Panc1 (cell line): ENCODE measurements around the gene HEBP2.

Experiments
- CTCF ChIP-seq: fragments of 450-650 bp; IDR thresholded peaks from 2 replicates; pipeline ENCODE4 v1.5.1; 2017; ENCODE audit warnings: mild to moderate bottlenecking
- POLR2AphosphoS5 ChIP-seq: IDR thresholded peaks from 2 replicates; pipeline ENCODE4 v1.6.1; 2012; ENCODE audit warnings: mild to moderate bottlenecking, low read depth, low read length, moderate library complexity
- REST ChIP-seq, 2 experiments: IDR thresholded peaks; 2 replicates each; pipeline ENCODE4 v1.6.1; 2011 to 2012; ENCODE audit warnings: low read depth in 2 of 2, control low read depth in 1 of 2, low read length in 1 of 2, mild to moderate bottlenecking in 1 of 2, moderate library complexity in 1 of 2; ENCODE audit not compliant: insufficient read depth in 1 of 2
- SIN3A ChIP-seq: IDR thresholded peaks from 2 replicates; pipeline ENCODE4 v1.6.1; 2012; ENCODE audit warnings: low read depth, mild to moderate bottlenecking, low read length, moderate library complexity, borderline replicate concordance; ENCODE audit not compliant: insufficient read depth
- TCF7L2 ChIP-seq: IDR thresholded peaks from 2 replicates; pipeline ENCODE4 v1.6.1; 2011; ENCODE audit warnings: mild to moderate bottlenecking, low read depth, low read length, inconsistent platforms

DNA sequence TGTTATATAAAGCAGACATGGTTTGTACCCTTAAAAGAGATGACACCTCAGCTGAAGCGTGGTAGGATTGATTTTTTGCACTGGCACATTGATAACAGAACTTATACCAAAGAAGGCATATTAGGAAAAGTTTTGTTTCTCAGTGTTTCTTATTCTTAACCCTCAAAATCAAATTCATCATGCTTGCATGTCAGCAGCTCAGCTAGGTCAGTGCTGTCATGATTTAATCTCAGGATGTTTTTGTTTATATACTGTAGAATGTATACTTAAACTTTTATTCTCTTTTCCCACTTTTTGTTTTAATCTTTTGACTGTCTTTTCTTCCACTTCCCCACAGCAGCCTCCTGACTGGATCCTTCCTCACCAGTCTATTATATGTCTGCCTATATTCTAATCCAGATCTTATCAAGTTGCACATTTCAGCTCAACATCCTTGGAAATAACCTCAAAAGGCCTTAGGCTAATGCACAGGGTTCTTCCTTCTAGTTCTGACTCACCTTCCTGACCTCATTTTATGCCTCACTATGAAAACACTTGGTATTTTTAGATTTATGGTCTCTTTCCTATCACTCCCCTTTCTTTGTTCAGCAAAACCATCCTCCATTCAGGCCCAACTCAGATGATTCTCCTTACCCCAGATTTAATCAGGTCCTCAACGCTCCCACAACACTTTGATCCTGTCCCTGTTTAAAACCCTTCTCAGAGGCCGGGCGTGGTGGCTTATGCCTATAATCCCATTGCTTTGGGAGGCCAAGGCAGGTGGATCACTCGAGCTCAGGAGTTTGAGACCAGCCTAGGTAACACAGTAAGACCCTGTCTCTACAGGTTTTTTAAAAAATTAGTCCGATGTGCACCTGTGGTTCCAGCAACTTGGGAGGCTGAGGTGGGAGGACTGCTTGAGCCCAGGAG, 7.2 kb downstream of the HEBP2 start:
- TF ChIP-seq SIN3A (no peak), CTCF (no peak), REST (IDR thresholded peaks at IDR 0.05; ENCODE audit: insufficient read depth in 1 of 2, low read depth in 2 of 2, low read length in 1 of 2) (no peak), POLR2AphosphoS5 (no peak), TCF7L2 (no peak)
